HepG2 (cell line): Measurements from ENCODE around the gene FBH1. TPM values are rescaled to one million over a fixed set of nuclear protein-coding genes. Genes with fewer than 3 reads are reported as not detected.
A peak's percentile ranks its signal among the peaks of the same experiment; 100 is the strongest.

ENCODE experiments used
- AKAP8 ChIP-seq: sonication (generic); formaldehyde crosslinking; IDR thresholded peaks from 2 replicates; pipeline ENCODE4 v1.5.1; 2020; ENCODE audit warnings: mild to moderate bottlenecking, missing genetic modification reagents
- DZIP1 ChIP-seq: sonication (generic); formaldehyde crosslinking; IDR thresholded peaks from 2 replicates; pipeline ENCODE4 v1.5.0; 2020; ENCODE audit warnings: mild to moderate bottlenecking, missing genetic modification reagents
- KLF12 ChIP-seq: sonication (generic); formaldehyde crosslinking; IDR thresholded peaks from 2 replicates; pipeline ENCODE4 v1.4.0; 2020; ENCODE audit warnings: missing genetic modification reagents, borderline replicate concordance
- MEIS1 ChIP-seq: sonication (generic); formaldehyde crosslinking; IDR thresholded peaks from 2 replicates; pipeline ENCODE4 v1.9.0; 2021; ENCODE audit warnings: mild to moderate bottlenecking, missing genetic modification reagents, moderate library complexity, borderline replicate concordance
- RXRB ChIP-seq: IDR thresholded peaks from 2 replicates; pipeline ENCODE4 v1.6.1; 2016; ENCODE audit warnings: borderline replicate concordance, missing genetic modification reagents, missing compliant biosample characterization
- SIX1 ChIP-seq: sonication (generic); formaldehyde crosslinking; IDR thresholded peaks from 2 replicates; pipeline ENCODE4 v1.4.0; 2020; ENCODE audit warnings: missing genetic modification reagents, borderline replicate concordance
- SMAD3 ChIP-seq: sonication (generic); formaldehyde crosslinking; IDR thresholded peaks from 2 replicates; pipeline ENCODE4 v1.4.0; 2020; ENCODE audit warnings: missing genetic modification reagents
- THAP11 ChIP-seq: IDR thresholded peaks from 2 replicates; pipeline ENCODE4 v1.6.1; 2016; ENCODE audit warnings: missing biosample characterization, missing genetic modification reagents
- ZNF292 ChIP-seq: sonication (generic); formaldehyde crosslinking; IDR thresholded peaks from 2 replicates; pipeline ENCODE4 v1.8.1; 2022; ENCODE audit warnings: mild to moderate bottlenecking, low read depth, missing genetic modification reagents, borderline replicate concordance
- ZNF558 ChIP-seq: sonication (generic); formaldehyde crosslinking; IDR thresholded peaks from 2 replicates; pipeline ENCODE4 v1.9.0; 2022; ENCODE audit warnings: mild to moderate bottlenecking, missing genetic modification reagents, borderline replicate concordance
- ZNF772 ChIP-seq: sonication (generic); formaldehyde crosslinking; IDR thresholded peaks from 2 replicates; pipeline ENCODE4 v1.5.0; 2020; ENCODE audit warnings: mild to moderate bottlenecking, missing genetic modification reagents
- ZNF816 ChIP-seq: sonication (generic); formaldehyde crosslinking; IDR thresholded peaks from 2 replicates; pipeline ENCODE4 v1.8.0; 2022; ENCODE audit warnings: missing genetic modification reagents, mild to moderate bottlenecking, borderline replicate concordance
- polyA plus RNA-seq, 8 experiments: library from polyadenylated mRNA; depleted of rRNA in 3 of 8; stranded (reverse) in 7 of 8; unstranded in 1 of 8; fragments of >200 nt; fragmentation: Illumina TruSeq in 4 of 8; extraction: Trizol in 4 of 8; gene quantifications; 2 replicates each; pipeline versions ENCODE4 v1.2.1 to v1.2.3, GENCODE V29; 2011 to 2016; ENCODE audit warnings: low read depth in 4 of 8, missing spikeins in 1 of 8, mixed read lengths in 1 of 8; ENCODE audit not compliant: insufficient read depth in 1 of 8
- total RNA-seq, 5 experiments: library from RNA; depleted of rRNA; stranded (reverse); fragments of >200 nt; fragmentation: Illumina TruSeq; extraction: Trizol; gene quantifications; 2 replicates each; pipeline ENCODE4 v1.2.3, GENCODE V29; 2016; ENCODE audit warnings: low read depth in 1 of 5
- TF ChIP-seq, protein P1 (sequence below): sonication (generic); formaldehyde crosslinking; IDR thresholded peaks from 2 replicates; pipeline ENCODE4 v1.4.0; 2020; ENCODE audit warnings: missing genetic modification reagents
- TF ChIP-seq, protein P2 (sequence below): sonication (generic); formaldehyde crosslinking; IDR thresholded peaks from 2 replicates; pipeline ENCODE4 v1.4.0; 2020; ENCODE audit warnings: missing genetic modification reagents, borderline replicate concordance
- TF ChIP-seq, protein P3 (sequence below): sonication (generic); formaldehyde crosslinking; IDR thresholded peaks from 2 replicates; pipeline ENCODE4 v1.5.1; 2020; ENCODE audit warnings: missing genetic modification reagents, mild to moderate bottlenecking, borderline replicate concordance

The FBH1 gene
- total and polyA plus RNA-seq, 2 of the 13 experiments (the other 11 are each of a cell fraction or from before 2014, with no cell fraction given): 48.8 to 60.3 TPM

- TF ChIP-seq DZIP1 (CRISPR knock-in tag): no peak
- peak; percentile 75 for TF ChIP-seq THAP11 (CRISPR knock-in tag)
- TF ChIP-seq ZNF558 (CRISPR knock-in tag): no peak
- TF ChIP-seq, protein P1, sequence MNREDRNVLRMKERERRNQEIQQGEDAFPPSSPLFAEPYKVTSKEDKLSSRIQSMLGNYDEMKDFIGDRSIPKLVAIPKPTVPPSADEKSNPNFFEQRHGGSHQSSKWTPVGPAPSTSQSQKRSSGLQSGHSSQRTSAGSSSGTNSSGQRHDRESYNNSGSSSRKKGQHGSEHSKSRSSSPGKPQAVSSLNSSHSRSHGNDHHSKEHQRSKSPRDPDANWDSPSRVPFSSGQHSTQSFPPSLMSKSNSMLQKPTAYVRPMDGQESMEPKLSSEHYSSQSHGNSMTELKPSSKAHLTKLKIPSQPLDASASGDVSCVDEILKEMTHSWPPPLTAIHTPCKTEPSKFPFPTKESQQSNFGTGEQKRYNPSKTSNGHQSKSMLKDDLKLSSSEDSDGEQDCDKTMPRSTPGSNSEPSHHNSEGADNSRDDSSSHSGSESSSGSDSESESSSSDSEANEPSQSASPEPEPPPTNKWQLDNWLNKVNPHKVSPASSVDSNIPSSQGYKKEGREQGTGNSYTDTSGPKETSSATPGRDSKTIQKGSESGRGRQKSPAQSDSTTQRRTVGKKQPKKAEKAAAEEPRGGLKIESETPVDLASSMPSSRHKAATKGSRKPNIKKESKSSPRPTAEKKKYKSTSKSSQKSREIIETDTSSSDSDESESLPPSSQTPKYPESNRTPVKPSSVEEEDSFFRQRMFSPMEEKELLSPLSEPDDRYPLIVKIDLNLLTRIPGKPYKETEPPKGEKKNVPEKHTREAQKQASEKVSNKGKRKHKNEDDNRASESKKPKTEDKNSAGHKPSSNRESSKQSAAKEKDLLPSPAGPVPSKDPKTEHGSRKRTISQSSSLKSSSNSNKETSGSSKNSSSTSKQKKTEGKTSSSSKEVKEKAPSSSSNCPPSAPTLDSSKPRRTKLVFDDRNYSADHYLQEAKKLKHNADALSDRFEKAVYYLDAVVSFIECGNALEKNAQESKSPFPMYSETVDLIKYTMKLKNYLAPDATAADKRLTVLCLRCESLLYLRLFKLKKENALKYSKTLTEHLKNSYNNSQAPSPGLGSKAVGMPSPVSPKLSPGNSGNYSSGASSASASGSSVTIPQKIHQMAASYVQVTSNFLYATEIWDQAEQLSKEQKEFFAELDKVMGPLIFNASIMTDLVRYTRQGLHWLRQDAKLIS (CRISPR knock-in tag): no peak
- TF ChIP-seq, protein P2, sequence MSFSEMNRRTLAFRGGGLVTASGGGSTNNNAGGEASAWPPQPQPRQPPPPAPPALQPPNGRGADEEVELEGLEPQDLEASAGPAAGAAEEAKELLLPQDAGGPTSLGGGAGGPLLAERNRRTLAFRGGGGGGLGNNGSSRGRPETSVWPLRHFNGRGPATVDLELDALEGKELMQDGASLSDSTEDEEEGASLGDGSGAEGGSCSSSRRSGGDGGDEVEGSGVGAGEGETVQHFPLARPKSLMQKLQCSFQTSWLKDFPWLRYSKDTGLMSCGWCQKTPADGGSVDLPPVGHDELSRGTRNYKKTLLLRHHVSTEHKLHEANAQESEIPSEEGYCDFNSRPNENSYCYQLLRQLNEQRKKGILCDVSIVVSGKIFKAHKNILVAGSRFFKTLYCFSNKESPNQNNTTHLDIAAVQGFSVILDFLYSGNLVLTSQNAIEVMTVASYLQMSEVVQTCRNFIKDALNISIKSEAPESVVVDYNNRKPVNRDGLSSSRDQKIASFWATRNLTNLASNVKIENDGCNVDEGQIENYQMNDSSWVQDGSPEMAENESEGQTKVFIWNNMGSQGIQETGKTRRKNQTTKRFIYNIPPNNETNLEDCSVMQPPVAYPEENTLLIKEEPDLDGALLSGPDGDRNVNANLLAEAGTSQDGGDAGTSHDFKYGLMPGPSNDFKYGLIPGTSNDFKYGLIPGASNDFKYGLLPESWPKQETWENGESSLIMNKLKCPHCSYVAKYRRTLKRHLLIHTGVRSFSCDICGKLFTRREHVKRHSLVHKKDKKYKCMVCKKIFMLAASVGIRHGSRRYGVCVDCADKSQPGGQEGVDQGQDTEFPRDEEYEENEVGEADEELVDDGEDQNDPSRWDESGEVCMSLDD (CRISPR knock-in tag): no peak
- peak; percentile 91 for TF ChIP-seq SIX1 (CRISPR knock-in tag)
- peak; percentile 83 for TF ChIP-seq ZNF772 (CRISPR knock-in tag)
- TF ChIP-seq KLF12 (CRISPR knock-in tag): 0 out of 2 replicates have a peak, but pooled peaks have one; percentile 35
- TF ChIP-seq MEIS1: peak; percentile 32; the same call in 1 of the 2 replicates
- TF ChIP-seq, protein P3, sequence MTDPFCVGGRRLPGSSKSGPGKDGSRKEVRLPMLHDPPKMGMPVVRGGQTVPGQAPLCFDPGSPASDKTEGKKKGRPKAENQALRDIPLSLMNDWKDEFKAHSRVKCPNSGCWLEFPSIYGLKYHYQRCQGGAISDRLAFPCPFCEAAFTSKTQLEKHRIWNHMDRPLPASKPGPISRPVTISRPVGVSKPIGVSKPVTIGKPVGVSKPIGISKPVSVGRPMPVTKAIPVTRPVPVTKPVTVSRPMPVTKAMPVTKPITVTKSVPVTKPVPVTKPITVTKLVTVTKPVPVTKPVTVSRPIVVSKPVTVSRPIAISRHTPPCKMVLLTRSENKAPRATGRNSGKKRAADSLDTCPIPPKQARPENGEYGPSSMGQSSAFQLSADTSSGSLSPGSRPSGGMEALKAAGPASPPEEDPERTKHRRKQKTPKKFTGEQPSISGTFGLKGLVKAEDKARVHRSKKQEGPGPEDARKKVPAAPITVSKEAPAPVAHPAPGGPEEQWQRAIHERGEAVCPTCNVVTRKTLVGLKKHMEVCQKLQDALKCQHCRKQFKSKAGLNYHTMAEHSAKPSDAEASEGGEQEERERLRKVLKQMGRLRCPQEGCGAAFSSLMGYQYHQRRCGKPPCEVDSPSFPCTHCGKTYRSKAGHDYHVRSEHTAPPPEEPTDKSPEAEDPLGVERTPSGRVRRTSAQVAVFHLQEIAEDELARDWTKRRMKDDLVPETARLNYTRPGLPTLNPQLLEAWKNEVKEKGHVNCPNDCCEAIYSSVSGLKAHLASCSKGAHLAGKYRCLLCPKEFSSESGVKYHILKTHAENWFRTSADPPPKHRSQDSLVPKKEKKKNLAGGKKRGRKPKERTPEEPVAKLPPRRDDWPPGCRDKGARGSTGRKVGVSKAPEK: peak; percentile 72; the same call in 1 of the 2 replicates
- peak; percentile 91 for TF ChIP-seq SMAD3 (CRISPR knock-in tag)
- TF ChIP-seq ZNF816: peak; percentile 93; the same call in 1 of the 2 replicates
- peak; percentile 89; the same call in 1 of the 2 replicates for TF ChIP-seq ZNF292 (CRISPR knock-in tag)
- peak; percentile 87 for TF ChIP-seq RXRB (CRISPR knock-in tag)
- no peak for TF ChIP-seq AKAP8 (CRISPR knock-in tag)
Observed at GRCh38 chr10:5968681-5969453, 78.8 kb downstream of the FBH1 start (continued).
